HEK293T (cell line): ENCODE data around the gene SGO2.

Experiments
- BHLHE40 ChIP-seq: fragments of 450-650 bp; IDR thresholded peaks from 2 replicates; pipeline ENCODE4 v1.6.1; 2016; ENCODE audit warnings: mild to moderate bottlenecking, moderate library complexity, borderline replicate concordance
- ELF4 ChIP-seq: fragments of 450-650 bp; IDR thresholded peaks from 2 replicates; pipeline ENCODE4 v1.6.1; 2017; ENCODE audit warnings: antibody characterized with exemption
- FOXA1 ChIP-seq: fragments of 450-650 bp; IDR thresholded peaks from 2 replicates; pipeline ENCODE4 v1.6.1; 2016; ENCODE audit warnings: mild to moderate bottlenecking
- FOXK2 ChIP-seq: fragments of 450-650 bp; IDR thresholded peaks from 2 replicates; pipeline ENCODE4 v1.6.1; 2016; ENCODE audit warnings: mild to moderate bottlenecking
- FOXM1 ChIP-seq: fragments of 450-650 bp; IDR thresholded peaks from 2 replicates; pipeline ENCODE4 v1.6.1; 2017; ENCODE audit warnings: mild to moderate bottlenecking, borderline replicate concordance
- NFRKB ChIP-seq: fragments of 450-650 bp; IDR thresholded peaks from 2 replicates; pipeline ENCODE4 v1.6.1; 2016; ENCODE audit warnings: mild to moderate bottlenecking, moderate library complexity
- PKNOX1 ChIP-seq: fragments of 450-650 bp; IDR thresholded peaks from 2 replicates; pipeline ENCODE4 v1.6.1; 2016
- SP1 ChIP-seq: fragments of 450-650 bp; IDR thresholded peaks from 2 replicates; pipeline ENCODE4 v1.6.1; 2017
- SUZ12 ChIP-seq: fragments of 450-650 bp; IDR thresholded peaks from 2 replicates; pipeline ENCODE4 v1.6.1; 2016; ENCODE audit warnings: mild to moderate bottlenecking
- TARDBP ChIP-seq: fragments of 450-650 bp; IDR thresholded peaks from 2 replicates; pipeline ENCODE4 v1.6.1; 2016

GRCh38 chr2:200523158-200523557 is 2.8 kb upstream of the SGO2 start:
- TF ChIP-seq BHLHE40 (no peak), SP1 (no peak), PKNOX1 (no peak), FOXM1 (no peak), ELF4 (no peak), FOXA1 (no peak), NFRKB (no peak), SUZ12 (no peak), TARDBP (no peak), FOXK2 (no peak)
